Measurements from ENCODE around the gene KAT6B.
"Not testable (repeated sequence)": the region's sequence is repeated elsewhere in the genome, so short reads cannot be mapped to it uniquely, and the experiment has no call there.

Gene KAT6B

DNA sequence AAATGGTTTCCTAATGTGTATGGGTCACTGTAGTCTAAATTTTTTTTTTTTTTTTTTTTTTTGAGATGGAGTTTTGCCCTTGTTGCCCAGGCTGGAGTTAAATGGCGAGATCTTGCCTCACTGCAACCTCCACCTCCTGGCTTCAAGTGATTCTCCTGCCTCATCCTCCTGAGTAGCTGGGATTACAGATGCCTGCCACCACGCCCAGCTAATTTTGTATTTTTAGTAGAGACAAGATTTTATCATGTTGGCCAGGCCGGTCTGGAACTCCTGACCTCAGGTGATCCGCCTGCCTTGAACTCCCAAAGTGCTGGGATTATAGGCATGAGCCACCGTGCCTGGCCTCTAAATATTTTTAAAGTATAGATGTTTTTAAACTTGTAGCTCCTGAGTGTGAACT, 94.7 kb downstream of the KAT6B start:
- DNase-seq (ENCODE audit: low read depth in 2 of 2) = not testable (repeated sequence)

GRCh38 chr10:74921744-74922143, 95.3 kb downstream of the KAT6B start:
- DNase-seq (ENCODE audit: low read depth in 2 of 2) = no peak

DNA sequence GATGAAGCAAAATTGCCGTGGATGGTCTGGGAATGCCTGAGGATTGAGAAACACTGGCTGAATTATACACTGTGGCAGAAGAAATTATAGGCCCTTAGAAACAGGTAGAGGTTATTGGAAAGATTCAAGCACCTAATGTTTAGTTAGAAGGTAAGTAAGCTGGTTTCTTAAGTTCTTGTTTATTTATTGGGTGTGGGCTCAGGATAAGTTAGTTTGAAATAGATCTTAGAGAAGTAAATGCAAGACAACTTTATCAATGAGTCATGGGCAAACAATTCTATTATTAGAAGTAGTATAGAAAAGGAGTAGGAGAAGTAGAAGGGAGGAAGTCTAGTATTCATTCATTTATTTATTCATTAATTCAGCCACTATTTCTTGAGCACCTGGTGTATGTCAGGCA, 96.5 kb downstream of the KAT6B start:
- no peak for DNase-seq (ENCODE audit: low read depth in 2 of 2)

DNA sequence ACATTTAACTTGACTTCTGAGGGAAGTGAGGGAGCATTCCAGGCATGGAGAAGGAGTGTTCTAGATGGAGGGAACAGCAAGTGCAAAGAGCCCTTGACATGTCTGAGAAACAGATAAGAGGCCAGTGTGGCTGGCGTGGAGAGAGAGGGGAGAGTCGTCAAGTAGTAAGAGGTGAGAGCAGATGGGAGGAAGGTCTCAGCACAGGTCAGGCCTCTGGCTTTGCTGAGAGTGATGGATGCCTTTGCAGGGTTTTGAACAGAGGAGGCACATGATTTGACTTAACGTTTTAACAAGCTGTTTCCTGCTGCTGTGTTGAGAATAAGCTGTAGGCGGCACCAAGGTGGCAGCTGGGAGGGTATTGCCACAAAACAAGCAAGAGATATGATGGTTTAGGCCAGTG, 97.2 kb downstream of the KAT6B start:
- no peak for DNase-seq (ENCODE audit: low read depth in 2 of 2)

GRCh38 chr10:74924251-74924963, 98.0 kb downstream of the KAT6B start:
- no peak for DNase-seq (ENCODE audit: low read depth in 2 of 2)

DNA sequence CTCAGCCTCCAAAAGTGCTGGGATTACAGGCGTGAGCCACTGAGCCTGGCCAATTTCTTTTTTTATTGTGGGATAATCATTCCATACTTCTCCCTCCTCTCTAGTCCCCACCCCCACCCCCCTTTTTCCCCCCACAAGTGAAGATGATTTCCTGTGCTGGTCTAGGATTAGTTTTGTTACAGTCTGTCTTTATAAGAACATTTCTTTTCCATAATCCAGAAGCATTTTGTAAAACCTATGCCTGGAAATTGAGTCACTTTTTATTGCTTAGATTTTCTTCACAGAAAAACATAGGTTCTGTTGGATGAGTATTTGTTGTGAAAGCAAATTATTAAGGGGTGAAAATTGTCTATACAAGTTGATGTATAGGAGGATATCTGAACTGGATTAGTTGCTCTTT, 98.9 kb downstream of the KAT6B start:
- no peak for DNase-seq (ENCODE audit: low read depth in 2 of 2)

GRCh38 chr10:74925708-74926107, 99.3 kb downstream of the KAT6B start:
- no peak for DNase-seq (ENCODE audit: low read depth in 2 of 2)

- no peak for DNase-seq (ENCODE audit: low read depth in 2 of 2)
Observed at GRCh38 chr10:74926791-74927585, 100.6 kb downstream of the KAT6B start.

- no peak for DNase-seq (ENCODE audit: low read depth in 2 of 2)
Observed at GRCh38 chr10:74927701-74928100, 101.3 kb downstream of the KAT6B start.

GRCh38 chr10:74928742-74929191, 102.4 kb downstream of the KAT6B start:
- no peak for DNase-seq (ENCODE audit: low read depth in 2 of 2)

- DNase-seq (ENCODE audit: low read depth in 2 of 2) = no peak
Observed at GRCh38 chr10:74929197-74929596, 102.8 kb downstream of the KAT6B start.

GRCh38 chr10:74930965-74931364, 104.6 kb downstream of the KAT6B start:
- no peak for DNase-seq (ENCODE audit: low read depth in 2 of 2)

GRCh38 chr10:74932648-74933047, 106.2 kb downstream of the KAT6B start:
- DNase-seq (ENCODE audit: low read depth in 2 of 2) = no peak

DNA sequence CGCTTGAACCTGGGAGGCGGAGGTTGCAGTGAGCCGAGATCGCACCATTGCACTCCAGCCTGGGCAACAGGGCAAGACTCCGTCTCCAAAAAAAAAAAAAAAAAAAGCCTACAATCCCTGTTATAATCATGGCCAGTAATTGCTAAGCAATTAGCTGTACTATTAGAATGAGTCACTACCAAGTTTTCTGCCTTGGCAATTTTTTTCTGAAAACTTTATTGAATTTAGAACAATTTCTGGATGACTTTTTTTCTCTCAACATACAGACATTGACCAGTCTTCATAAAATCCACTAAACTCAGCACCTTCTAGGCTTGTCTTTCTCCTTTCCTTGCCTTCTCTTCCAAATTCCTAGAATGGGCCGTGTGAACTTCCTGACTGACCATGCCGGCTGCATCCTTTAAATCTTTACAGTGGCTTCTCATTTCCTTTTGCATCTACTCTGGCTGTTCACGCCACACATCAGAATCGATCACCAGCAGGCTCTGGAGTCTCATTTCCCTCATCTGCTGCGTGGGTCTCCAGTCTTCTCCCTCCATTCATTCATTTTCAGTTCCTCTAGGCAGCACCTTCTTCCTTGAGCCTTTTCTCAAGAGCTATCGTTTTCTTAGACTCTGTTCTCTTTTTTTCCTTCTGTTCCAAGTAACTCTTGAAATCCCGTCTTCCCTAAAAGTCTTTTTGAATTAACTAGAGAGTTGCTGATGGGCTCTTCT, 107.9 kb downstream of the KAT6B start:
- DNase-seq (ENCODE audit: low read depth in 2 of 2) = no peak

DNA sequence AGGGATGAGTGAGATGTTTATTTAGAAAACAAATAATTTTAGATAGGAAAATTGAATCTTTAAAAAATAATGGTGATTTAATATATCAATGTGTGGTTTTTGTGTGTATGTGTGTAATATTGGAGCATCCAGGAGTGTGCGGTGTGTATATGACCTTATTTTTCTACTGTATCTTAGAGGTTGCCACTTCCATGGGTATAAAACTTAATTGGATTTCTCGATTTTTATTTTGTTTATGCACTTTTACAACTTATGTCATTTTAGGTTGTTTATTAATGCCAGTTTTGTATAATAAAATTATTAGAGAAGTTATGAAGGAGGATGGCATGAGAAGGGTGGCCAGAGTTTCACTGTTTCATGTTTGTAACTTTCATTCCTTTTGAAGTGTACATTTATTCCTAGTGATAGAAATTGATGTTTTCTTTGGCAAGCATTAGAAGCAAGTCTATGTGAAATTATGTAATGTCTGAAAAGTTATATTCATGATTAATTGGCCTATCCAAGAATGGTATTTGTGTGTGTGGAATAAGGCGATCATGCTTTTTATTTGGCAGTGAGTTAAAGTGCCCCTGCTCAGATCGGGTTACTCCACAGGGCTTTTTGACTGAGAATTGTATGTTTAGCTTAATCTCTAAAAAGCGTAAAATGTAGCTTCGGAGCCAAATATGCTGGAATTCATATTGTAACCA, 110.3 kb downstream of the KAT6B start:
- no peak for DNase-seq (ENCODE audit: low read depth in 2 of 2)

GRCh38 chr10:74937266-74937856, 111.0 kb downstream of the KAT6B start:
- DNase-seq (ENCODE audit: low read depth in 2 of 2) = no peak

GRCh38 chr10:74944205-74944604, 117.8 kb downstream of the KAT6B start:
- no peak for DNase-seq (ENCODE audit: low read depth in 2 of 2)

DNA sequence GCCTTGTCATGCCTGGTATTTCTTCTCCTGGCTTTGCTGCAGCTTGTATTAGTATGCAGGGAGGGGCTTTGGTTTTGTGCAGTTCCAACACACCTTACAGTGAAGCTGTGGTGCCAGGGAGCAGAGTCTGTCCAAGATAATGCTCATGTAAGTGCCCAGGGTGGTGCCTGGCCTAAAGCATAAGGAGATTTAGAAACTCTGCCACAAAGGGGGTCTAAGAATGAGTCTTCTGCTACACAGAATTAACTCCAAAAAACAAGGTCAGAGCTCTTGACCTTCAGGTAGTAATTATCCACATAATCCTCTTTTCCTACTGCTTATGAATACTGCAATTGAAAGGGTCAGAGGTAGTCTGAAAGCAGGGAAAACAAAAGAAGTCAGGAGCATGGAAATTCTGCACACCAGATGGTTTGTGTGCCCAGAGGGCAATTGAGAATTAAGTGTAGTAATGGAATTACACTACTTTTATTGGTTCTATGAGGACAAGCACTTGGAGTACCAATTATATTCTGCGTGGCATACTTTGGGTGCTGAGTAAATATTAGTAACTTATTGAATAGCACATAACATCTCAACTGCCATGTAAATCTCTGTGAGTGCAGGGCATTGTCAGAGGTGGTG, 121.5 kb downstream of the KAT6B start:
- no peak for DNase-seq (ENCODE audit: low read depth in 2 of 2)

- no peak for DNase-seq (ENCODE audit: low read depth in 2 of 2)
Observed at GRCh38 chr10:74949034-74949832, 122.8 kb downstream of the KAT6B start.
